Mucosa of stomach (tissue), 1 donor: ENCODE measurements around the gene TAB2.

ENCODE experiments used
- H3K27me3 ChIP-seq: one replicate; pipeline ENCODE4 v1.7.0; 2013; ENCODE audit warnings: mild to moderate bottlenecking, low read length; ENCODE audit not compliant: control insufficient read depth, insufficient read depth
- H3K36me3 ChIP-seq: one replicate; pipeline ENCODE4 v1.7.0; 2013; ENCODE audit warnings: low read length; ENCODE audit not compliant: control insufficient read depth, insufficient read depth
- H3K4me1 ChIP-seq: one replicate; pipeline ENCODE4 v1.7.0; 2013; ENCODE audit warnings: mild to moderate bottlenecking, low read length; ENCODE audit not compliant: control insufficient read depth, insufficient read depth
- H3K4me3 ChIP-seq: one replicate; pipeline ENCODE4 v1.7.0; 2013; ENCODE audit warnings: low read length
- H3K9ac ChIP-seq: one replicate; pipeline ENCODE4 v1.7.0; 2013; ENCODE audit warnings: mild to moderate bottlenecking, low read length, moderate library complexity
- H3K9me3 ChIP-seq: one replicate; pipeline ENCODE4 v1.7.0; 2013; ENCODE audit warnings: mild to moderate bottlenecking, low read length, moderate library complexity; ENCODE audit not compliant: control insufficient read depth
- donor health status: Pancreatic carcinoma.

Gene TAB2

DNA sequence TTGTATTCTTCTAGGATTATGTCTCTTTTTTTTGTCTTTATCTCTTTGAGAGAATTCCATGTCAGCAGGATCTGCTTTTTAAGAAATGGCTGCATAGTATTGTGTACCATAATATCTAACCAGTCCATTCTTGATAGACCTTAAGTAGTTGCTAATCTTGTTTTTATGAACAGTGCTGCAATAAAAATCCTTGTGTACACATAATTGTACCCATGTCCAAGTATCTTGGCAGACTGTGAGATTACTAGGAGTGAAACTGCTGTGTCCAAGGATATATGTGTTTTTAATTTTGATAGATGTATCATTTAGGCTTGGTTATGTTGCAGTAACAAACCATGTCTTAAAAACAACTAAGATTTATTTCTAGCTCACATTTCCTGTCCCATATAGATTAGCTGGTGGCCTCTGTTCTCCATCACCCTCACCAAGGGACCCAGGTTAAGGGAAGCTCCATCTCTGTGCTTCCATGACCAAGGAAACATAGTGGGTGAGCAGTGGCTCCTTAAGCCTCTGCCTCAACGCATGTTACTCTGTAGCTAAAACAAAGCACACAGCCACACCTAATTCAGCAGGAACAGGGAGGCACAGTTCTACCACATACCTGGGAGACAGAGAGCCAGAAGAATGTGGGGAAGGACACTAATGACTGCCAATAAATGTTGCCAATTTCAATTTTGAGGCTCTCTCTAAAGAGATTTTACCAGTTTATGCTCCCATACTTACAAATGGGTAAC lies 70.4 kb downstream of the TAB2 start:
- Histone ChIP-seq H3K4me3 (no peak overlapping the region), H3K9me3 (no peaks in the 10 kb centered on the region), H3K4me1 (peaks cover 8% of the 10 kb centered on the region), H3K36me3 (no peaks in the 10 kb centered on the region), H3K9ac (no peak overlapping the region), H3K27me3 (no peaks in the 10 kb centered on the region)

DNA sequence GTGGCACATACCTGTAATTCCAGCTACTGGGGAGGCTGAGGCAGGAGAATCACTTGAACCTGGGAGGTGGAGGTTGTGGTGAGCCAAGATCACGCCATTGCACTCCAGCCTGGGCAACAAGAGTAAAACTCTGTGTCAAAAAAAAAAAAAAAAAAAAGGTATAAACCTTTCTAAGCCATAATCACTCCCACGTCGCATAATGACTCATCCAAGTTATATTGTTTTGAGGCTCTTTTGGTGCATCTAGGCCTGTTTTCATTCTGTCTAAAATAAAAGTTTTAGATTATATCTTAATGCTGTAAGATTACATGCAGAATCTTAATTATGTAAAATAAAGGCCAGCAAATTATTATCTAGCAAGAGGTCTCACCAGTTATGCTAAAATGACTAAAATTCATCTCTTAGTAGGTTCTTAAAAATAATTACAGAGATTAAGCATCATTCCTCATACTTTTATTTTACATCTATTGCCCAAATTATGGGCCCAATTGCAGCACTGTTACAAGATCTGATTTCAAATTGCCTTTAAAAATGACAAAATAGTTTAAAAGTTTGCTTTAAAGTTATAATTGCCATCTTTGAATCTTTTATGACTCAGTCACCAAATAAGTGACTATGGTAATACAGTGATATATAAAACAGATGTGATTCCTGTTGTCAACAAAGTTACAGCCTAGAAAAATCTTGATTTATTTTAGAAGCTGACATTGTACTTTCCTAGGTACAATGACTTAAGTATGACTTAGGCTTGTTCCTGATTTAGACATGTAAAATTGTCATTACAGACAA lies 72.2 kb downstream of the TAB2 start:
- H3K4me1 ChIP-seq, result peaks cover 8% of the 10 kb centered on the region
- H3K9ac ChIP-seq, result no peak overlapping the region
- H3K36me3 ChIP-seq, result no peaks in the 10 kb centered on the region
- no peak overlapping the region for H3K4me3 ChIP-seq
- H3K9me3 ChIP-seq, result no peaks in the 10 kb centered on the region
- no peaks in the 10 kb centered on the region for H3K27me3 ChIP-seq

DNA sequence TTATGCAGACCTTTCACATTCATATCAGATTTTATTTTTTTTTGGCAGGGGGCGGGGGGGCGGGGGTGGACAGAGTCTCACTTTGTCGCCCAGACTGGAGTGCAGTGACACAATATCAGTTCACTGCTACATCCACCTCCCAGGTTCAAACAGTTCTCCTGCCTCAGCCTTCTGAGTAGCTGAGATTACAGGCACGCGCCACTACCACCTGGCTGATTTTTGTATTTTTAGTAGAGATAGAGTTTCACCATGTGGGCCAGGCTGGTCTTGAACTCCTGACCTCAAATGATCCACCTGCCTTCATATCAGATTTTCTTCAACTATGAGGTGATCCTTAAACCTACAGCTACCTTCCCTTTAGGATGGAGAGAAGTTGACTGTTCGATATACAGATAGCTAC lies 74.6 kb downstream of the TAB2 start:
- Histone ChIP-seq H3K4me3 (no peak overlapping the region), H3K9ac (no peak overlapping the region), H3K9me3 (no peaks in the 10 kb centered on the region), H3K27me3 (no peaks in the 10 kb centered on the region), H3K36me3 (no peaks in the 10 kb centered on the region), H3K4me1 (peaks cover 8% of the 10 kb centered on the region)

DNA sequence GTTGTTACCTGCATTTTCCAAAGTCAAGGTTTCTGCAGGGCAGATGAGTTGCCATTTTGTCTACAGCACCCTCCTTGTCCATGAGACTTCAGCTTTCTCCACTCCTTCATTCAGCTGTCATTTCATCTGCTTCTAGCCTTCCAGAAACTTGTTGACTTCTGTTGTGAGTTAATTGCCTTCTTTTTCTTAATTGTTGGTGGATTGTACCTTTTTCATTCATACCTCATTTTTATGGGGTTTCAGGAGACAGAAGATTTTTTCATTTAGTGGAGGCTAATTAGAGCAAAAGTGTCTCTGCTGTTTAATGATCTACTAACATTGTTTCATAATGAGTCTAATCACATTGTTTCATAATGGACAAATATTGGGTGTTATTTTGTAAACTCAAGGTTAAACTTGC lies 75.0 kb downstream of the TAB2 start:
- peaks cover 8% of the 10 kb centered on the region for H3K4me1 ChIP-seq
- H3K4me3 ChIP-seq, result no peak overlapping the region
- no peaks in the 10 kb centered on the region for H3K9me3 ChIP-seq
- H3K9ac ChIP-seq, result no peak overlapping the region
- no peaks in the 10 kb centered on the region for H3K27me3 ChIP-seq
- no peaks in the 10 kb centered on the region for H3K36me3 ChIP-seq

DNA sequence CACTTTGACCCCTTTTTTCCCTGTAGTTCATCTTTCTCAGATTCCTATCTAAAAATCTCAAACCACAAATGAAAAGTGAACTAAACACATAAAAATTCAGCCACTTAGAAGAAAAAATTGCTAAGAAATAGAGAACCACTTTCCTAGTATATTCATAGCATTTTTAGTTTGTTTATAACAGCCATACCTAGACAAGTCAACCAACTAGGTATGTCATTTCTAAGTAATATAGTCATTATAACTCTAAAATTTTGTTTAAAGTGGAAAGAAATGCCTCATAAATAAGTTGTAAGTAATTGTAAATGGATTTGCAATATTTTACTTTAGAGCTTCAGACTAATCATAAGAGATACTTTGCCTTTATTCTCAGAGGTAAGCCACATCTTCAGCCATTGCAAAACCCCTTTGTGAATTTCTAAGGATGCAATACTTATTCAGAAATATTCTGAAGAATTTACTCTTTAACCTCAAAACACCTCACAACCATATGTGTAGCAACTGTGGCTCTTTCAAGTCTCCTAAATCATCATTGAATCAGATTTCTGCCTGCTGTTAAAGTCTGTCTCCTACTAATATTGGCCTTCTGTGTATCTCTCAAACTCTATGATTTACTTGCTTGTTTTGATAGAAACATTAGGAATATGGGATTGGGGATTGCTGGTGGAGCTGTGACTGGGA lies 75.6 kb downstream of the TAB2 start:
- Histone ChIP-seq H3K4me1 (peaks cover 3% of the 10 kb centered on the region), H3K27me3 (no peaks in the 10 kb centered on the region), H3K4me3 (no peak overlapping the region), H3K9me3 (no peaks in the 10 kb centered on the region), H3K36me3 (no peaks in the 10 kb centered on the region), H3K9ac (no peak overlapping the region)

DNA sequence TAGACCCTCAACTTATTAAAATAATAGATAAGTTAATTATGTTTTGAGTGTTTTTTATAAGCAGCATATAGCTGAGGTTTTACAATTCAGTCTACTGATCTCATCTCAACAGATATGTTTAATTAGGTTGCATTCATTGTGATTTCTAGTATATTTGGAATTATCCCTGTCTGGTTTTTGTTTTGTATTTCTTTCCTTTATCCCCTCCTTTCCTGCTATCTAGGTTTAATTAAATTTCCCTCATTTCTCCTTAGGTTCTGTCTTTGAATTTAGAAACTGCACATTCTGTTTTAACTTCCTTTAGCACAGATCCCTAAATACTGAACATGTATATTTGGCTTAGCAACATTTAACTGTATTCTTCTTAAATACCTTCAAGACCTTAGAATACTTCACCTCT lies 77.7 kb downstream of the TAB2 start:
- Histone ChIP-seq H3K4me3 (no peak overlapping the region), H3K27me3 (no peaks in the 10 kb centered on the region), H3K9ac (no peak overlapping the region), H3K9me3 (no peaks in the 10 kb centered on the region), H3K36me3 (no peaks in the 10 kb centered on the region), H3K4me1 (no peaks in the 10 kb centered on the region)

DNA sequence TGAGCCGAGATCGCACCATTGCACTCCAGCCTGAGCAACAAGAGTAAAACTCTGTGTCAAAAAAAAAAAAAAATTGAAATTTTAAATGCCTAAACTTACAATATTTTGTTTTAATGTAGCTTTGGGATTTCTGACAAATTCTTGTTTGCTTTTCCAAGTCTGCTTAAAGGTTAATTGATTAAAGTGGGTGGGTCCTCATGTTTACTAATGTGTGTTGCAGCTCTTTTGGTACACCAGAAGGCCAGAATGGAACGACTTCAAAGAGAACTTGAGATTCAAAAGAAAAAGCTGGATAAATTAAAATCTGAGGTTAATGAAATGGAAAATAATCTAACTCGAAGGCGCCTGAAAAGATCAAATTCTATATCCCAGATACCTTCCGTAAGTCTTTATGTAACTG lies 79.9 kb downstream of the TAB2 start:
- Histone ChIP-seq H3K4me1 (no peaks in the 10 kb centered on the region), H3K36me3 (no peaks in the 10 kb centered on the region), H3K27me3 (no peaks in the 10 kb centered on the region), H3K9ac (no peak overlapping the region), H3K9me3 (no peaks in the 10 kb centered on the region), H3K4me3 (no peak overlapping the region)

DNA sequence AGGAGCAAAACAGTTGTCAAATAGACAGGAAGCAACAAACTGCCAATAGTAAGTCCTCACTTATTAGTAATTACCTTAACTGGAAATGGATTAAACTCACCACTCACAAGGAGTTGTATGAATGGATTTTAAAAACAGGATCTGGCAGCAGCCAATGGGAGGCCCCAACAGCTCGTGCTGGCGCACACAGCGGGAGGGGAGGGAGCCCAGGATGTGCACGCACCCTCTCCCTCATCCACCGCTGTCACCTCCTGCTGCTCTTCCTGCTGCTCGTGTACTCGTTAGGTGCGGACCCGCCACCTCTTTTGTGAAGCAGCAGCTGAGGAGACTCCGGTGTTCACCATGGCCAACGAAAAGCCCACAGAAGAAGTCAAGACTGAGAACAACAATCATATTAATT lies 82.5 kb downstream of the TAB2 start, which contains the start of gene SUMO4:
Gene SUMO4 (plus strand): TSS at position 213 of the 400 bp plus-strand sequence. CDS start 130 bp downstream, at position 343.
- H3K9ac ChIP-seq, result no peak within 1 kb of the TSS
- H3K4me1 ChIP-seq, result no peaks in the 10 kb centered on the region
- no peaks in the 10 kb centered on the region for H3K27me3 ChIP-seq
- H3K9me3 ChIP-seq, result no peaks in the 10 kb centered on the region
- H3K36me3 ChIP-seq, result peaks cover 6% of the 10 kb centered on the region
- no peak within 1 kb of the TSS for H3K4me3 ChIP-seq

DNA sequence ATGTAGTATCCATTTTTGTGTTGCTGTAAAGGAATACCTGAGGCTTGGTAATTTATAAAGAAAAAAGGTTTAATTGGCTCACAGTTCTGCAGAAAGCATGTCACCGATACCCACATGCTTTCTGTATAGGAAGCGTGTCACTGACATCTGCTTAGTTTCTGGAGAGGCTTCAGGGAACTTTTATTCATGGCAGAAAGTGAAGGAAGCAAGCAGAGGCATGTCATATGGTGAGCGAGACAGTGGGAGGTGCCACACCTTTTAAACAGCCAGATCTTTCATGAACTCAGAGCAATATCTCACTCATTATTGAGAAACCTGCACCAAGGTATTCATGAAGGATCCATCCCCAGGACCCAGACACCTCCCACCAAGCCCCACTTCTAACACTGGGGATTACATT lies 86.0 kb downstream of the TAB2 start:
- Histone ChIP-seq H3K27me3 (no peaks in the 10 kb centered on the region), H3K4me3 (no peak overlapping the region), H3K36me3 (peaks cover 6% of the 10 kb centered on the region), H3K9ac (no peak overlapping the region), H3K9me3 (no peaks in the 10 kb centered on the region), H3K4me1 (no peaks in the 10 kb centered on the region)

DNA sequence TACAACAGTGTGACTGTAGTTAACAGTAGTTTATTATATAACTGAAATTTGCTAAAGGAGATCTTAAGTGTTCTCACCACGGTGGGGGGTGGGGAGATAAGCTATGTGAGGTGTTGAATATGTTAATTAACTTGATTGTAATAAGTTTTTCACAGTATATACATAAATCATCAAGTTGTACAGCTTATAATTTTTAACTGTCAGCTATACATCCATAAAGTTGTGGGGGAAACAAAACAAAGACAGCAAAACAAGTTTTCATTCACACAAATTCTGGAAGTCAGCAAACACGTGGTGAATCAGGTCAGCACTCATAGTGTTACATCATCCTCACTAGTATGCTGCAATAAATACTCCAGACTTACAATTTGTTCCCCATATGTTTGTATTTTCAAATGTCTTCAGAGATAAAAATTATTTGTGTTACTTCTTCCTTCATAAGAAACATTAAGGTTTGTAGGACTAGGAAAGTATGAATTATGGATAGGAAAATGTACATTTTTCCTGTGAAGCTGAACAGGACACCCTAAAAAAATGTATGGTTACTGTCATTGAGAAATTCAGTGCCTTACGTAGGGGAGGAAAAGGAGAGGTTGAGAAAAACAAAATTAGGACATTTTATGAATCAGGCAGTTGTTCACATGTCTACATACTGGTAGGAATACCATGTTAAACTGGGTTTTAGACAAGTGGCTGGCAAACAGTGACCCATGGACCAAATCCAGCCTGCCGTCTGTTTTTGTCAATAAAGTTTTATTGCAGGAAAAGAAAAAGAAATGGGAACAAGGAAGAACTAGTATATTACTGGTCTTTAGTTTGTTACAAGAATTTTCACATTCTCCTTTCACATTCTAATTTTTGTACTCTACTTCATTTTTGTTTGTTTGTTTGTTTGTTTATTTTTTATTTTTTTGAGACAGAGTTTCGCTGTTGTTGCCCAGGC lies 88.6 kb downstream of the TAB2 start:
- Histone ChIP-seq H3K9me3 (no peaks in the 10 kb centered on the region), H3K27me3 (no peaks in the 10 kb centered on the region), H3K4me3 (no peak overlapping the region), H3K4me1 (no peaks in the 10 kb centered on the region), H3K9ac (no peak overlapping the region), H3K36me3 (peaks cover 6% of the 10 kb centered on the region)

DNA sequence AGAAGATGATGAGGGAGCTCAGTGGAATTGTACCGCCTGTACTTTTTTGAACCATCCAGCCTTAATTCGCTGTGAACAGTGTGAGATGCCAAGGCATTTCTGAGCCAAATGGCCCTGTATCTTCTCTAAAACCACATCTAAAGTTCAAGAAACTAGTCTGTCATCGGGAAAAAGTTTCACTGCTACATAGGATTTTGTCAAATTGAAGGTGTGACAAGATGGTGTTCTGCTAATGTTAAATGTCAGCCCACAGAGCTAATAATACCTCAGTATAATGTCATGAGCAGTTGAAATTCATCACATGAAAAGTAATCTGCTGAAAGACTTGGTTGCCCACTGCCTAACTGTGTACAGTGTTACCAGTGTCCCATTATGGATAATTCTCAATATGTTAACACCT lies 92.1 kb downstream of the TAB2 start:
- no peaks in the 10 kb centered on the region for H3K27me3 ChIP-seq
- no peaks in the 10 kb centered on the region for H3K36me3 ChIP-seq
- no peaks in the 10 kb centered on the region for H3K4me1 ChIP-seq
- H3K9me3 ChIP-seq, result no peaks in the 10 kb centered on the region
- H3K4me3 ChIP-seq, result no peak overlapping the region
- H3K9ac ChIP-seq, result no peak overlapping the region
